Ishikawa (cell line): ENCODE results near the gene FOXC1.

Experiments
- CEBPB ChIP-seq: IDR thresholded peaks from 2 replicates; pipeline ENCODE4 v1.6.1; 2012
- CREB1 ChIP-seq: IDR thresholded peaks from 2 replicates; pipeline ENCODE4 v1.6.1; 2012; ENCODE audit warnings: low read depth
- EGR1 ChIP-seq: IDR thresholded peaks from 2 replicates; pipeline ENCODE4 v1.6.1; 2012
- EP300 ChIP-seq: IDR thresholded peaks from 2 replicates; pipeline ENCODE4 v1.6.1; 2012; ENCODE audit warnings: borderline replicate concordance
- FOXM1 ChIP-seq: IDR thresholded peaks from 2 replicates; pipeline ENCODE4 v1.6.1; 2012; ENCODE audit warnings: low read depth, borderline replicate concordance
- NFIC ChIP-seq: IDR thresholded peaks from 2 replicates; pipeline ENCODE4 v1.6.1; 2012
- RAD21 ChIP-seq: IDR thresholded peaks from 2 replicates; pipeline ENCODE4 v1.6.1; 2012; ENCODE audit warnings: low read depth
- TAF1 ChIP-seq: IDR thresholded peaks from 2 replicates; pipeline ENCODE4 v1.6.1; 2012; ENCODE audit warnings: low read depth, mild to moderate bottlenecking
- TCF12 ChIP-seq: IDR thresholded peaks from 2 replicates; pipeline ENCODE4 v1.6.1; 2012; ENCODE audit warnings: low read depth
- TEAD4 ChIP-seq: IDR thresholded peaks from 2 replicates; pipeline ENCODE4 v1.6.1; 2012
- YY1 ChIP-seq: IDR thresholded peaks from 2 replicates; pipeline ENCODE4 v1.6.1; 2012; ENCODE audit warnings: low read depth
- ZBTB7A ChIP-seq: IDR thresholded peaks from 2 replicates; pipeline ENCODE4 v1.6.1; 2012; ENCODE audit warnings: low read depth
- TF ChIP-seq, protein P1 (sequence below): IDR thresholded peaks from 2 replicates; pipeline ENCODE4 v1.6.1; 2012
- TF ChIP-seq, protein P2 (sequence below): IDR thresholded peaks from 2 replicates; pipeline ENCODE4 v1.6.1; 2012
- TF ChIP-seq, protein P3 (sequence below): IDR thresholded peaks from 2 replicates; pipeline ENCODE4 v1.6.1; 2012; ENCODE audit warnings: low read depth, mild to moderate bottlenecking

Gene FOXC1

GRCh38 chr6:1617466-1618310, 8.0 kb downstream of the FOXC1 start:
- TF ChIP-seq RAD21 (no peak), CEBPB (no peak), EGR1 (no peak), NFIC (no peak), FOXM1 (no peak), ZBTB7A (no peak), CREB1 (no peak), YY1 (no peak), TAF1 (no peak), EP300 (no peak), TCF12 (no peak), TEAD4 (no peak)
- TF ChIP-seq, protein P1, sequence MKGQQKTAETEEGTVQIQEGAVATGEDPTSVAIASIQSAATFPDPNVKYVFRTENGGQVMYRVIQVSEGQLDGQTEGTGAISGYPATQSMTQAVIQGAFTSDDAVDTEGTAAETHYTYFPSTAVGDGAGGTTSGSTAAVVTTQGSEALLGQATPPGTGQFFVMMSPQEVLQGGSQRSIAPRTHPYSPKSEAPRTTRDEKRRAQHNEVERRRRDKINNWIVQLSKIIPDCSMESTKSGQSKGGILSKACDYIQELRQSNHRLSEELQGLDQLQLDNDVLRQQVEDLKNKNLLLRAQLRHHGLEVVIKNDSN, result no peak
- TF ChIP-seq, protein P2, sequence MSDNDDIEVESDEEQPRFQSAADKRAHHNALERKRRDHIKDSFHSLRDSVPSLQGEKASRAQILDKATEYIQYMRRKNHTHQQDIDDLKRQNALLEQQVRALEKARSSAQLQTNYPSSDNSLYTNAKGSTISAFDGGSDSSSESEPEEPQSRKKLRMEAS, result no peak
- TF ChIP-seq, protein P3, sequence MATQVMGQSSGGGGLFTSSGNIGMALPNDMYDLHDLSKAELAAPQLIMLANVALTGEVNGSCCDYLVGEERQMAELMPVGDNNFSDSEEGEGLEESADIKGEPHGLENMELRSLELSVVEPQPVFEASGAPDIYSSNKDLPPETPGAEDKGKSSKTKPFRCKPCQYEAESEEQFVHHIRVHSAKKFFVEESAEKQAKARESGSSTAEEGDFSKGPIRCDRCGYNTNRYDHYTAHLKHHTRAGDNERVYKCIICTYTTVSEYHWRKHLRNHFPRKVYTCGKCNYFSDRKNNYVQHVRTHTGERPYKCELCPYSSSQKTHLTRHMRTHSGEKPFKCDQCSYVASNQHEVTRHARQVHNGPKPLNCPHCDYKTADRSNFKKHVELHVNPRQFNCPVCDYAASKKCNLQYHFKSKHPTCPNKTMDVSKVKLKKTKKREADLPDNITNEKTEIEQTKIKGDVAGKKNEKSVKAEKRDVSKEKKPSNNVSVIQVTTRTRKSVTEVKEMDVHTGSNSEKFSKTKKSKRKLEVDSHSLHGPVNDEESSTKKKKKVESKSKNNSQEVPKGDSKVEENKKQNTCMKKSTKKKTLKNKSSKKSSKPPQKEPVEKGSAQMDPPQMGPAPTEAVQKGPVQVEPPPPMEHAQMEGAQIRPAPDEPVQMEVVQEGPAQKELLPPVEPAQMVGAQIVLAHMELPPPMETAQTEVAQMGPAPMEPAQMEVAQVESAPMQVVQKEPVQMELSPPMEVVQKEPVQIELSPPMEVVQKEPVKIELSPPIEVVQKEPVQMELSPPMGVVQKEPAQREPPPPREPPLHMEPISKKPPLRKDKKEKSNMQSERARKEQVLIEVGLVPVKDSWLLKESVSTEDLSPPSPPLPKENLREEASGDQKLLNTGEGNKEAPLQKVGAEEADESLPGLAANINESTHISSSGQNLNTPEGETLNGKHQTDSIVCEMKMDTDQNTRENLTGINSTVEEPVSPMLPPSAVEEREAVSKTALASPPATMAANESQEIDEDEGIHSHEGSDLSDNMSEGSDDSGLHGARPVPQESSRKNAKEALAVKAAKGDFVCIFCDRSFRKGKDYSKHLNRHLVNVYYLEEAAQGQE, result no peak

- TF ChIP-seq, protein P1, result no peak
- TF ChIP-seq TEAD4 (no peak), RAD21 (no peak), CREB1 (no peak), TCF12 (no peak), EP300 (no peak), FOXM1 (no peak), ZBTB7A (no peak), YY1 (no peak), NFIC (no peak), EGR1 (no peak), CEBPB (no peak), TAF1 (no peak)
- TF ChIP-seq, protein P3, result no peak
Observed at GRCh38 chr6:1618311-1619097, 8.8 kb downstream of the FOXC1 start.

GRCh38 chr6:1619098-1619672, 9.5 kb downstream of the FOXC1 start:
- TF ChIP-seq FOXM1, result no peak
- no peak for TF ChIP-seq TEAD4
- no peak for TF ChIP-seq RAD21
- no peak for TF ChIP-seq CEBPB
- no peak for TF ChIP-seq YY1
- TF ChIP-seq, protein P3, result no peak
- no peak for TF ChIP-seq TAF1
- TF ChIP-seq, protein P1, result no peak
- no peak for TF ChIP-seq ZBTB7A
- no peak for TF ChIP-seq EGR1
- TF ChIP-seq CREB1, result no peak
- TF ChIP-seq, protein P2, result no peak
- no peak for TF ChIP-seq TCF12
- TF ChIP-seq NFIC, result no peak
- no peak for TF ChIP-seq EP300
